K562 (cell line): ENCODE data around the gene NQO2. TPM values are rescaled to one million over a fixed set of nuclear protein-coding genes. Genes with fewer than 3 reads are reported as not detected.

Experiments used
- ATF7 ChIP-seq: fragments of 450-650 bp; IDR thresholded peaks from 2 replicates; pipeline ENCODE4 v1.7.1; 2014; ENCODE audit warnings: mild to moderate bottlenecking, moderate library complexity
- BMI1 ChIP-seq: fragments of 150-350 bp; IDR thresholded peaks from 2 replicates; pipeline ENCODE4 v1.6.1; 2014; ENCODE audit warnings: low read length
- CBFA2T3 ChIP-seq: fragments of 450-650 bp; IDR thresholded peaks from 2 replicates; pipeline ENCODE4 v1.6.1; 2017
- CBX5 ChIP-seq: IDR thresholded peaks from 2 replicates; pipeline ENCODE4 v1.6.1; 2014; ENCODE audit warnings: low read depth, borderline replicate concordance
- E2F3 ChIP-seq: fragments of 250-450 bp; sonication (Bioruptor Pico); IDR thresholded peaks from 2 replicates; pipeline ENCODE4 v1.4.0; 2020; ENCODE audit warnings: mild to moderate bottlenecking
- GATAD2A ChIP-seq: fragments of 450-650 bp; IDR thresholded peaks from 2 replicates; pipeline ENCODE4 v1.6.1; 2017
- HMG20B ChIP-seq: fragments of 250-450 bp; sonication (Bioruptor Pico); IDR thresholded peaks from 2 replicates; pipeline ENCODE4 v1.5.0; 2021; ENCODE audit warnings: mild to moderate bottlenecking
- NCOA1 ChIP-seq: fragments of 450-650 bp; IDR thresholded peaks from 2 replicates; pipeline ENCODE4 v1.6.1; 2016; ENCODE audit warnings: low read depth
- NFE2 ChIP-seq: IDR thresholded peaks from 2 replicates; pipeline ENCODE4 v1.6.1; 2014; ENCODE audit warnings: antibody characterized with exemption, low read depth
- POLR2A ChIP-seq: fragments of 450-650 bp; conservative IDR thresholded peaks from 2 replicates; pipeline ENCODE4 v1.6.1; 2016
- RUNX1 ChIP-seq: sonication (generic); IDR thresholded peaks from 2 replicates; pipeline ENCODE4 v1.6.1; 2016; ENCODE audit warnings: antibody characterized with exemption, low read depth
- SMAD1 ChIP-seq: fragments of 150-350 bp; IDR thresholded peaks from 2 replicates; pipeline ENCODE4 v1.6.1; 2014; ENCODE audit warnings: low read length, low read depth; ENCODE audit not compliant: partially characterized antibody
- SNRNP70 ChIP-seq: fragments of 200-400 bp; formaldehyde crosslinking; optimal IDR thresholded peaks from 2 replicates; pipeline ENCODE3; 2017; ENCODE audit warnings: low read depth, low read length
- TAF15 ChIP-seq: fragments of 200-400 bp; formaldehyde crosslinking; IDR thresholded peaks from 2 replicates; pipeline ENCODE4 v1.6.1; 2017; ENCODE audit warnings: mild to moderate bottlenecking, low read depth, low read length, moderate library complexity
- TEAD4 ChIP-seq, 2 experiments: sonication (generic) in 1 of 2; formaldehyde crosslinking in 1 of 2; IDR thresholded peaks; 2 replicates each; pipeline versions ENCODE4 v1.6.1 to v1.8.0; 2012 to 2022; ENCODE audit warnings: borderline replicate concordance in 1 of 2, inconsistent platforms in 1 of 2, low read length in 1 of 2, mild to moderate bottlenecking in 1 of 2, missing genetic modification reagents in 1 of 2
- ZFP30 ChIP-seq: fragments of 250-450 bp; sonication (Bioruptor Pico); IDR thresholded peaks from 2 replicates; pipeline ENCODE4 v1.8.0; 2022; ENCODE audit warnings: moderate library complexity, mild to moderate bottlenecking, inconsistent platforms, borderline replicate concordance
- ZNF282 ChIP-seq: sonication (generic); formaldehyde crosslinking; IDR thresholded peaks from 2 replicates; pipeline ENCODE4 v1.8.1; 2023; ENCODE audit warnings: missing genetic modification reagents
- ZNF764 ChIP-seq: fragments of 250-450 bp; sonication (Bioruptor Pico); IDR thresholded peaks from 2 replicates; pipeline ENCODE4 v1.4.0; 2020; ENCODE audit warnings: low read depth, mild to moderate bottlenecking, moderate library complexity
- polyA plus RNA-seq, 8 experiments: library from polyadenylated mRNA; depleted of rRNA in 4 of 8; stranded (reverse) in 5 of 8; unstranded in 3 of 8; fragments of >200 nt; fragmentation: Nextera tagmentation in 2 of 8; fragmentation: Illumina TruSeq in 1 of 8; extraction: Ambion mirVana in 2 of 8; extraction: Trizol in 1 of 8; gene quantifications; 2 replicates each; pipeline versions ENCODE4 v1.2.1 to v1.2.3, GENCODE V29; 2011 to 2014; ENCODE audit warnings: inconsistent platforms in 1 of 8, missing spikeins in 1 of 8
- total RNA-seq, 7 experiments: library from RNA; depleted of rRNA in 6 of 7; stranded (reverse); fragments of >200 nt in 6 of 7; fragmentation: Illumina TruSeq in 2 of 7; extraction: Trizol in 2 of 7; gene quantifications; 2 replicates each; pipeline versions ENCODE4 v1.2.1 to v1.2.3, GENCODE V29; 2011 to 2021; ENCODE audit warnings: low replicate concordance in 1 of 7
- TF ChIP-seq, protein P1 (sequence below), 2 experiments: fragments of 450-650 bp in 1 of 2; sonication (generic) in 1 of 2; formaldehyde crosslinking in 1 of 2; IDR thresholded peaks; 2 replicates each; pipeline versions ENCODE4 v1.7.1 to v1.9.0; 2016 to 2022; ENCODE audit warnings: inconsistent platforms in 1 of 2, mild to moderate bottlenecking in 1 of 2, missing genetic modification reagents in 1 of 2
- TF ChIP-seq, protein P2 (sequence below): fragments of 450-650 bp; conservative IDR thresholded peaks from 2 replicates; pipeline ENCODE4 v1.6.1; 2016; ENCODE audit warnings: missing genetic modification characterization, low read depth, mild to moderate bottlenecking, missing compliant biosample characterization, moderate library complexity

NQO2 gene
- total and polyA plus RNA-seq, 9 of the 15 experiments (the other 6 are each of a cell fraction or from before 2014, with no cell fraction given): 54.6 to 214 (median 116) TPM

GRCh38 chr6:3063733-3064700 is 64.3 kb downstream of the NQO2 start (continued):
- TF ChIP-seq, protein P1, sequence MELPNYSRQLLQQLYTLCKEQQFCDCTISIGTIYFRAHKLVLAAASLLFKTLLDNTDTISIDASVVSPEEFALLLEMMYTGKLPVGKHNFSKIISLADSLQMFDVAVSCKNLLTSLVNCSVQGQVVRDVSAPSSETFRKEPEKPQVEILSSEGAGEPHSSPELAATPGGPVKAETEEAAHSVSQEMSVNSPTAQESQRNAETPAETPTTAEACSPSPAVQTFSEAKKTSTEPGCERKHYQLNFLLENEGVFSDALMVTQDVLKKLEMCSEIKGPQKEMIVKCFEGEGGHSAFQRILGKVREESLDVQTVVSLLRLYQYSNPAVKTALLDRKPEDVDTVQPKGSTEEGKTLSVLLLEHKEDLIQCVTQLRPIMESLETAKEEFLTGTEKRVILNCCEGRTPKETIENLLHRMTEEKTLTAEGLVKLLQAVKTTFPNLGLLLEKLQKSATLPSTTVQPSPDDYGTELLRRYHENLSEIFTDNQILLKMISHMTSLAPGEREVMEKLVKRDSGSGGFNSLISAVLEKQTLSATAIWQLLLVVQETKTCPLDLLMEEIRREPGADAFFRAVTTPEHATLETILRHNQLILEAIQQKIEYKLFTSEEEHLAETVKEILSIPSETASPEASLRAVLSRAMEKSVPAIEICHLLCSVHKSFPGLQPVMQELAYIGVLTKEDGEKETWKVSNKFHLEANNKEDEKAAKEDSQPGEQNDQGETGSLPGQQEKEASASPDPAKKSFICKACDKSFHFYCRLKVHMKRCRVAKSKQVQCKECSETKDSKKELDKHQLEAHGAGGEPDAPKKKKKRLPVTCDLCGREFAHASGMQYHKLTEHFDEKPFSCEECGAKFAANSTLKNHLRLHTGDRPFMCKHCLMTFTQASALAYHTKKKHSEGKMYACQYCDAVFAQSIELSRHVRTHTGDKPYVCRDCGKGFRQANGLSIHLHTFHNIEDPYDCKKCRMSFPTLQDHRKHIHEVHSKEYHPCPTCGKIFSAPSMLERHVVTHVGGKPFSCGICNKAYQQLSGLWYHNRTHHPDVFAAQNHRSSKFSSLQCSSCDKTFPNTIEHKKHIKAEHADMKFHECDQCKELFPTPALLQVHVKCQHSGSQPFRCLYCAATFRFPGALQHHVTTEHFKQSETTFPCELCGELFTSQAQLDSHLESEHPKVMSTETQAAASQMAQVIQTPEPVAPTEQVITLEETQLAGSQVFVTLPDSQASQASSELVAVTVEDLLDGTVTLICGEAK (IDR thresholded peaks at IDR 0.05): peak; percentile 39
- TF ChIP-seq, protein P1 (CRISPR knock-in tag; IDR thresholded peaks at IDR 0.05): no peak
- no peak for TF ChIP-seq RUNX1
- no peak for TF ChIP-seq ZFP30 (CRISPR knock-in tag)
- no peak for TF ChIP-seq ZNF764 (CRISPR knock-in tag)
- no peak for TF ChIP-seq NFE2
- peak; percentile 95 for TF ChIP-seq POLR2A
- no peak for TF ChIP-seq BMI1
- no peak for TF ChIP-seq SMAD1
- no peak; the same call in 1 of the 2 replicates for TF ChIP-seq NCOA1
- TF ChIP-seq SNRNP70: no peak
- TF ChIP-seq ZNF282 (CRISPR knock-in tag): no peak
- TF ChIP-seq HMG20B (CRISPR knock-in tag): no peak
- no peak for TF ChIP-seq TEAD4 (IDR thresholded peaks at IDR 0.05; ENCODE audit: low read length)
- no peak for TF ChIP-seq TEAD4 (CRISPR knock-in tag; IDR thresholded peaks at IDR 0.05; ENCODE audit: borderline replicate concordance)
- peak; percentile 89 for TF ChIP-seq ATF7
- 0 out of 2 replicates have a peak, but pooled peaks have one; percentile 22 for TF ChIP-seq CBX5
- TF ChIP-seq CBFA2T3: no peak; the same call in 1 of the 2 replicates
- no peak for TF ChIP-seq E2F3 (CRISPR knock-in tag)
- TF ChIP-seq TAF15: no peak
- TF ChIP-seq, protein P2, sequence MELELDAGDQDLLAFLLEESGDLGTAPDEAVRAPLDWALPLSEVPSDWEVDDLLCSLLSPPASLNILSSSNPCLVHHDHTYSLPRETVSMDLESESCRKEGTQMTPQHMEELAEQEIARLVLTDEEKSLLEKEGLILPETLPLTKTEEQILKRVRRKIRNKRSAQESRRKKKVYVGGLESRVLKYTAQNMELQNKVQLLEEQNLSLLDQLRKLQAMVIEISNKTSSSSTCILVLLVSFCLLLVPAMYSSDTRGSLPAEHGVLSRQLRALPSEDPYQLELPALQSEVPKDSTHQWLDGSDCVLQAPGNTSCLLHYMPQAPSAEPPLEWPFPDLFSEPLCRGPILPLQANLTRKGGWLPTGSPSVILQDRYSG (tag): no peak
- peak; percentile 72 for TF ChIP-seq GATAD2A
